ENCODE data around the gene NME9.

GRCh38 chr3:138289260-138289659 lies 40.4 kb downstream of the NME9 start:
- TF ChIP-seq, protein P1, sequence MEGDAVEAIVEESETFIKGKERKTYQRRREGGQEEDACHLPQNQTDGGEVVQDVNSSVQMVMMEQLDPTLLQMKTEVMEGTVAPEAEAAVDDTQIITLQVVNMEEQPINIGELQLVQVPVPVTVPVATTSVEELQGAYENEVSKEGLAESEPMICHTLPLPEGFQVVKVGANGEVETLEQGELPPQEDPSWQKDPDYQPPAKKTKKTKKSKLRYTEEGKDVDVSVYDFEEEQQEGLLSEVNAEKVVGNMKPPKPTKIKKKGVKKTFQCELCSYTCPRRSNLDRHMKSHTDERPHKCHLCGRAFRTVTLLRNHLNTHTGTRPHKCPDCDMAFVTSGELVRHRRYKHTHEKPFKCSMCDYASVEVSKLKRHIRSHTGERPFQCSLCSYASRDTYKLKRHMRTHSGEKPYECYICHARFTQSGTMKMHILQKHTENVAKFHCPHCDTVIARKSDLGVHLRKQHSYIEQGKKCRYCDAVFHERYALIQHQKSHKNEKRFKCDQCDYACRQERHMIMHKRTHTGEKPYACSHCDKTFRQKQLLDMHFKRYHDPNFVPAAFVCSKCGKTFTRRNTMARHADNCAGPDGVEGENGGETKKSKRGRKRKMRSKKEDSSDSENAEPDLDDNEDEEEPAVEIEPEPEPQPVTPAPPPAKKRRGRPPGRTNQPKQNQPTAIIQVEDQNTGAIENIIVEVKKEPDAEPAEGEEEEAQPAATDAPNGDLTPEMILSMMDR (IDR thresholded peaks at IDR 0.05 in 2 of 3, conservative IDR thresholded peaks at IDR 0.05 in 1 of 3; ENCODE audit: control insufficient read depth in 2 of 3, extremely low read depth in 1 of 3, insufficient read depth in 1 of 3, low read depth in 3 of 3, low read length in 3 of 3) = no peak
- TF ChIP-seq FOXM1 (IDR thresholded peaks at IDR 0.05; ENCODE audit: low read depth, low read length) (no peak), ZNF274 (IDR thresholded peaks at IDR 0.05; ENCODE audit: insufficient read depth, insufficient read length) (no peak), POLR2AphosphoS5 (IDR thresholded peaks at IDR 0.05; ENCODE audit: low read length) (no peak), CBX5 (IDR thresholded peaks at IDR 0.05; ENCODE audit: low read depth) (no peak), JUND (IDR thresholded peaks at IDR 0.05; ENCODE audit: low read depth, low read length) (no peak), REST (IDR thresholded peaks at IDR 0.05; ENCODE audit: low read depth, low read length) (no peak), HDAC2 (IDR thresholded peaks at IDR 0.05) (no peak), POLR2A (IDR thresholded peaks at IDR 0.05; ENCODE audit: low read depth, low read length) (no peak)
- TF ChIP-seq, protein P2, sequence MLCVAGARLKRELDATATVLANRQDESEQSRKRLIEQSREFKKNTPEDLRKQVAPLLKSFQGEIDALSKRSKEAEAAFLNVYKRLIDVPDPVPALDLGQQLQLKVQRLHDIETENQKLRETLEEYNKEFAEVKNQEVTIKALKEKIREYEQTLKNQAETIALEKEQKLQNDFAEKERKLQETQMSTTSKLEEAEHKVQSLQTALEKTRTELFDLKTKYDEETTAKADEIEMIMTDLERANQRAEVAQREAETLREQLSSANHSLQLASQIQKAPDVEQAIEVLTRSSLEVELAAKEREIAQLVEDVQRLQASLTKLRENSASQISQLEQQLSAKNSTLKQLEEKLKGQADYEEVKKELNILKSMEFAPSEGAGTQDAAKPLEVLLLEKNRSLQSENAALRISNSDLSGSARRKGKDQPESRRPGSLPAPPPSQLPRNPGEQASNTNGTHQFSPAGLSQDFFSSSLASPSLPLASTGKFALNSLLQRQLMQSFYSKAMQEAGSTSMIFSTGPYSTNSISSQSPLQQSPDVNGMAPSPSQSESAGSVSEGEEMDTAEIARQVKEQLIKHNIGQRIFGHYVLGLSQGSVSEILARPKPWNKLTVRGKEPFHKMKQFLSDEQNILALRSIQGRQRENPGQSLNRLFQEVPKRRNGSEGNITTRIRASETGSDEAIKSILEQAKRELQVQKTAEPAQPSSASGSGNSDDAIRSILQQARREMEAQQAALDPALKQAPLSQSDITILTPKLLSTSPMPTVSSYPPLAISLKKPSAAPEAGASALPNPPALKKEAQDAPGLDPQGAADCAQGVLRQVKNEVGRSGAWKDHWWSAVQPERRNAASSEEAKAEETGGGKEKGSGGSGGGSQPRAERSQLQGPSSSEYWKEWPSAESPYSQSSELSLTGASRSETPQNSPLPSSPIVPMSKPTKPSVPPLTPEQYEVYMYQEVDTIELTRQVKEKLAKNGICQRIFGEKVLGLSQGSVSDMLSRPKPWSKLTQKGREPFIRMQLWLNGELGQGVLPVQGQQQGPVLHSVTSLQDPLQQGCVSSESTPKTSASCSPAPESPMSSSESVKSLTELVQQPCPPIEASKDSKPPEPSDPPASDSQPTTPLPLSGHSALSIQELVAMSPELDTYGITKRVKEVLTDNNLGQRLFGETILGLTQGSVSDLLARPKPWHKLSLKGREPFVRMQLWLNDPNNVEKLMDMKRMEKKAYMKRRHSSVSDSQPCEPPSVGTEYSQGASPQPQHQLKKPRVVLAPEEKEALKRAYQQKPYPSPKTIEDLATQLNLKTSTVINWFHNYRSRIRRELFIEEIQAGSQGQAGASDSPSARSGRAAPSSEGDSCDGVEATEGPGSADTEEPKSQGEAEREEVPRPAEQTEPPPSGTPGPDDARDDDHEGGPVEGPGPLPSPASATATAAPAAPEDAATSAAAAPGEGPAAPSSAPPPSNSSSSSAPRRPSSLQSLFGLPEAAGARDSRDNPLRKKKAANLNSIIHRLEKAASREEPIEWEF (IDR thresholded peaks at IDR 0.05; ENCODE audit: insufficient replicate concordance, low read depth, low read length) = no peak

Measured in GM12878 (cell line).